GM23338 (cell line): Measurements from ENCODE around the gene HOXA9.
A peak's percentile ranks its signal among the peaks of the same experiment; 100 is the strongest.

Experiments
- CREB1 ChIP-seq: fragments of 250-450 bp; sonication (Bioruptor Pico); IDR thresholded peaks from 2 replicates; pipeline ENCODE4 v1.5.0; 2020; ENCODE audit warnings: low read depth, mild to moderate bottlenecking, moderate library complexity
- EZH2 ChIP-seq: fragments of 200-600 bp; sonication (generic); IDR thresholded peaks from one replicate; pipeline ENCODE4 v1.8.0; 2017; ENCODE audit warnings: antibody characterized with exemption, mild to moderate bottlenecking, low read depth; ENCODE audit not compliant: unreplicated experiment
- EZH2phosphoT487 ChIP-seq: fragments of 200-600 bp; sonication (generic); IDR thresholded peaks from one replicate; pipeline ENCODE4 v1.8.1; 2018; ENCODE audit warnings: antibody characterized with exemption; ENCODE audit not compliant: unreplicated experiment
- JUNB ChIP-seq: IDR thresholded peaks from one replicate; pipeline ENCODE4 v1.6.1; 2016; ENCODE audit warnings: antibody characterized with exemption; ENCODE audit not compliant: unreplicated experiment
- NANOG ChIP-seq: IDR thresholded peaks from 2 replicates; pipeline ENCODE4 v1.6.1; 2016; ENCODE audit warnings: antibody characterized with exemption, borderline replicate concordance
- POLR2AphosphoS5 ChIP-seq: IDR thresholded peaks from 2 replicates; pipeline ENCODE4 v1.6.1; 2016; ENCODE audit warnings: antibody characterized with exemption, low read depth
- STAT1 ChIP-seq: IDR thresholded peaks from one replicate; pipeline ENCODE4 v1.6.1; 2016; ENCODE audit warnings: antibody characterized with exemption; ENCODE audit not compliant: unreplicated experiment
- ZNF114 ChIP-seq: fragments of 250-450 bp; sonication (Bioruptor Pico); IDR thresholded peaks from 2 replicates; pipeline ENCODE4 v1.5.0; 2020; ENCODE audit warnings: mild to moderate bottlenecking, moderate library complexity
- ZNF331 ChIP-seq: fragments of 250-450 bp; sonication (Bioruptor Pico); IDR thresholded peaks from 2 replicates; pipeline ENCODE4 v1.5.0; 2020; ENCODE audit warnings: low read depth, mild to moderate bottlenecking, moderate library complexity
- TF ChIP-seq, protein P1 (sequence below): IDR thresholded peaks from one replicate; pipeline ENCODE4 v1.6.1; 2018; ENCODE audit warnings: antibody characterized with exemption; ENCODE audit not compliant: unreplicated experiment
- TF ChIP-seq, protein P2 (sequence below), 2 experiments: fragments of 200-600 bp in 1 of 2; sonication (generic) in 1 of 2; conservative IDR thresholded peaks; 2 replicates each; pipeline versions ENCODE4 v1.5.1 to v1.6.1; 2016 to 2017; ENCODE audit warnings: antibody characterized with exemption in 2 of 2, low read depth in 2 of 2, mild to moderate bottlenecking in 2 of 2, moderate library complexity in 1 of 2

DNA sequence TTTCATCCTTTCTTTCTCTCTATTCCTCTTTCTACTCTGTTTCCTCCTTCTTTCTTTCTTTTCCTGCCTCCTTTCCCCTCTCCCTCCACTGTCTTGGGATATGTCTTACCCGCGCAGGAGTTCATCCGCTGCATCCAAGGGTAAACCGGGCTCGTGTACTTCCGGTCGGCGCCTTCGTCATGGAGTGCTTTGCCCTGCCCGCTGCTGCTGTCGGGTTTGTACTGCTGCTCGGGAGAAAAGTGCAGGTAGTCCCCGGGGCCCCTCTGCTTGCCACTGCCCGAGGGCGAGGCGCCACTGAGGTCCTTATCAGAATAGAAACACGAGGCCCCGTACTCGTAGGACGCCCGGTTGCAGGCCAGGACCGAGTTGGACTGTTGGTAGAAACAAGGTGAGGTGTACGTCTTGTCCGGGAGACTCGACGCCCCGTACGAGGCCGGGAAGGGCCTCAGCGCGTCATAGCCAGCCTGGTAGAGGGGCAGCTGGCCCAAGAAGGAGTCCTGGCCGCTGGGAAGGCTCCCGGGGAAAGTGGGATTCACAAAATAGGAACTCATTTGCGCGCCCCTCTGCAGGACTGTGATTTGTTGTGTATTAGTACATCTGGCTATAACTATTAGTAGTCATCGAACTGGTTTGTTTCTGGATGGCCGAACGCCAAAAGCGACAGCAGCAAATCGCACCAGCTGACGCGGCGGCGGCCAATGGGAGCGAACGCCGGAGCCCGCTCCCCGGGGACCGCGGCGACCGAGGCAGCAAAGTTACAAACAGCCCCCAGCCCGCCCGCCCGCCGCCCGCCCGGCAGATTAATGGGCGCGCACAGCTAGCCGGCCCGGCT lies 17.9 kb downstream of the HOXA9 start, which contains the start of gene HOXA6:
- TF ChIP-seq, protein P1, sequence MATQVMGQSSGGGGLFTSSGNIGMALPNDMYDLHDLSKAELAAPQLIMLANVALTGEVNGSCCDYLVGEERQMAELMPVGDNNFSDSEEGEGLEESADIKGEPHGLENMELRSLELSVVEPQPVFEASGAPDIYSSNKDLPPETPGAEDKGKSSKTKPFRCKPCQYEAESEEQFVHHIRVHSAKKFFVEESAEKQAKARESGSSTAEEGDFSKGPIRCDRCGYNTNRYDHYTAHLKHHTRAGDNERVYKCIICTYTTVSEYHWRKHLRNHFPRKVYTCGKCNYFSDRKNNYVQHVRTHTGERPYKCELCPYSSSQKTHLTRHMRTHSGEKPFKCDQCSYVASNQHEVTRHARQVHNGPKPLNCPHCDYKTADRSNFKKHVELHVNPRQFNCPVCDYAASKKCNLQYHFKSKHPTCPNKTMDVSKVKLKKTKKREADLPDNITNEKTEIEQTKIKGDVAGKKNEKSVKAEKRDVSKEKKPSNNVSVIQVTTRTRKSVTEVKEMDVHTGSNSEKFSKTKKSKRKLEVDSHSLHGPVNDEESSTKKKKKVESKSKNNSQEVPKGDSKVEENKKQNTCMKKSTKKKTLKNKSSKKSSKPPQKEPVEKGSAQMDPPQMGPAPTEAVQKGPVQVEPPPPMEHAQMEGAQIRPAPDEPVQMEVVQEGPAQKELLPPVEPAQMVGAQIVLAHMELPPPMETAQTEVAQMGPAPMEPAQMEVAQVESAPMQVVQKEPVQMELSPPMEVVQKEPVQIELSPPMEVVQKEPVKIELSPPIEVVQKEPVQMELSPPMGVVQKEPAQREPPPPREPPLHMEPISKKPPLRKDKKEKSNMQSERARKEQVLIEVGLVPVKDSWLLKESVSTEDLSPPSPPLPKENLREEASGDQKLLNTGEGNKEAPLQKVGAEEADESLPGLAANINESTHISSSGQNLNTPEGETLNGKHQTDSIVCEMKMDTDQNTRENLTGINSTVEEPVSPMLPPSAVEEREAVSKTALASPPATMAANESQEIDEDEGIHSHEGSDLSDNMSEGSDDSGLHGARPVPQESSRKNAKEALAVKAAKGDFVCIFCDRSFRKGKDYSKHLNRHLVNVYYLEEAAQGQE = no peak
- TF ChIP-seq, protein P2, sequence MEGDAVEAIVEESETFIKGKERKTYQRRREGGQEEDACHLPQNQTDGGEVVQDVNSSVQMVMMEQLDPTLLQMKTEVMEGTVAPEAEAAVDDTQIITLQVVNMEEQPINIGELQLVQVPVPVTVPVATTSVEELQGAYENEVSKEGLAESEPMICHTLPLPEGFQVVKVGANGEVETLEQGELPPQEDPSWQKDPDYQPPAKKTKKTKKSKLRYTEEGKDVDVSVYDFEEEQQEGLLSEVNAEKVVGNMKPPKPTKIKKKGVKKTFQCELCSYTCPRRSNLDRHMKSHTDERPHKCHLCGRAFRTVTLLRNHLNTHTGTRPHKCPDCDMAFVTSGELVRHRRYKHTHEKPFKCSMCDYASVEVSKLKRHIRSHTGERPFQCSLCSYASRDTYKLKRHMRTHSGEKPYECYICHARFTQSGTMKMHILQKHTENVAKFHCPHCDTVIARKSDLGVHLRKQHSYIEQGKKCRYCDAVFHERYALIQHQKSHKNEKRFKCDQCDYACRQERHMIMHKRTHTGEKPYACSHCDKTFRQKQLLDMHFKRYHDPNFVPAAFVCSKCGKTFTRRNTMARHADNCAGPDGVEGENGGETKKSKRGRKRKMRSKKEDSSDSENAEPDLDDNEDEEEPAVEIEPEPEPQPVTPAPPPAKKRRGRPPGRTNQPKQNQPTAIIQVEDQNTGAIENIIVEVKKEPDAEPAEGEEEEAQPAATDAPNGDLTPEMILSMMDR (conservative IDR thresholded peaks at IDR 0.05; ENCODE audit: low read depth in 2 of 2) = no peak
- TF ChIP-seq EZH2 = peak; percentile 99
- peak; percentile 80 for TF ChIP-seq EZH2phosphoT487
- no peak for TF ChIP-seq POLR2AphosphoS5
- no peak for TF ChIP-seq CREB1 (CRISPR knock-in tag)
- no peak for TF ChIP-seq ZNF114
- TF ChIP-seq ZNF331 (CRISPR knock-in tag) = no peak
- no peak for TF ChIP-seq JUNB
- no peak for TF ChIP-seq STAT1
- TF ChIP-seq NANOG = no peak
